Osteoblast (primary cell): Measurements from ENCODE around the gene NOS3. TPM values are rescaled to one million over a fixed set of nuclear protein-coding genes. Genes with fewer than 3 reads are reported as not detected.

Source experiments
- DNase-seq: peaks from one replicate; pipeline ENCODE4 v3.0.0; 2011; ENCODE audit warnings: low spot score, mixed read lengths; ENCODE audit not compliant: insufficient read length; ENCODE audit errors: missing footprints
- H2AFZ ChIP-seq: 2 replicates; pipeline ENCODE4 v1.6.0; 2011; ENCODE audit warnings: mild to moderate bottlenecking, low read length
- H3K27ac ChIP-seq: 2 replicates; pipeline ENCODE4 v1.5.1; 2011; ENCODE audit warnings: mild to moderate bottlenecking, low read depth, low read length, moderate library complexity
- H3K27me3 ChIP-seq: 2 replicates; pipeline ENCODE4 v1.6.0; 2012; ENCODE audit warnings: mild to moderate bottlenecking, control low read depth, inconsistent platforms, low read length, moderate library complexity; ENCODE audit not compliant: insufficient read depth
- H3K36me3 ChIP-seq: 2 replicates; pipeline ENCODE4 v1.5.1; 2011; ENCODE audit warnings: mild to moderate bottlenecking, low read length, control low read depth, moderate library complexity; ENCODE audit not compliant: insufficient read depth
- H3K4me1 ChIP-seq: 2 replicates; pipeline ENCODE4 v1.5.1; 2011; ENCODE audit warnings: mild to moderate bottlenecking, low read length, control low read depth, moderate library complexity; ENCODE audit not compliant: insufficient read depth
- H3K4me2 ChIP-seq: 2 replicates; pipeline ENCODE4 v1.6.0; 2011; ENCODE audit warnings: mild to moderate bottlenecking, low read length; ENCODE audit not compliant: insufficient read depth
- H3K4me3 ChIP-seq: fragments of 200-600 bp; sonication (generic); 3 replicates; pipeline ENCODE4 v1.5.1; 2012; ENCODE audit warnings: mild to moderate bottlenecking, low read length, inconsistent platforms; ENCODE audit not compliant: insufficient read depth
- H3K79me2 ChIP-seq: 2 replicates; pipeline ENCODE4 v1.6.0; 2012; ENCODE audit warnings: mild to moderate bottlenecking, low read length, control low read depth, inconsistent platforms; ENCODE audit not compliant: insufficient read depth
- H3K9me3 ChIP-seq: 2 replicates; pipeline ENCODE4 v1.5.1; 2011; ENCODE audit warnings: low read depth, low read length, control low read depth
- H4K20me1 ChIP-seq: 2 replicates; pipeline ENCODE4 v1.6.0; 2012; ENCODE audit warnings: mild to moderate bottlenecking, low read length, control low read depth; ENCODE audit not compliant: insufficient read depth
- CTCF ChIP-seq: IDR thresholded peaks from 2 replicates; pipeline ENCODE4 v1.5.1; 2011; ENCODE audit warnings: mild to moderate bottlenecking, low read depth, low read length, moderate library complexity; ENCODE audit errors: extremely low read depth
- total RNA-seq: library from RNA; depleted of rRNA; stranded (reverse); fragments of >200 nt; gene quantifications from 2 replicates; pipeline ENCODE4 v1.2.3, GENCODE V29; 2012

The NOS3 gene
- total RNA-seq, 1 donor, result not detected

- no peak for TF ChIP-seq CTCF
- no peak overlapping the region for H3K4me3 ChIP-seq
- no peaks in the 10 kb centered on the region for H4K20me1 ChIP-seq
- H3K79me2 ChIP-seq, result no peaks in the 10 kb centered on the region
- no peaks in the 10 kb centered on the region for H3K36me3 ChIP-seq
- H3K27me3 ChIP-seq, result peaks cover 34% of the 10 kb centered on the region
- H2AFZ ChIP-seq, result no peak overlapping the region
- no peaks in the 10 kb centered on the region for H3K4me1 ChIP-seq
- no peak overlapping the region for H3K27ac ChIP-seq
- no peaks in the 10 kb centered on the region for H3K9me3 ChIP-seq
- DNase-seq, result no peak
- H3K4me2 ChIP-seq, result no peak overlapping the region
These were observed 17.0 kb upstream of the NOS3 start for GRCh38 chr7:150973571-150974451.

GRCh38 chr7:150974468-150975391 is 16.1 kb upstream of the NOS3 start:
- DNase-seq, result peak; percentile 95
- Histone ChIP-seq H3K79me2 (no peaks in the 10 kb centered on the region), H3K4me2 (peak overlapping the region; percentile 57), H3K27ac (no peak overlapping the region), H3K4me1 (no peaks in the 10 kb centered on the region), H3K9me3 (no peaks in the 10 kb centered on the region), H4K20me1 (no peaks in the 10 kb centered on the region), H3K27me3 (peaks cover 43% of the 10 kb centered on the region), H3K4me3 (peak overlapping the region; percentile 25), H3K36me3 (no peaks in the 10 kb centered on the region), H2AFZ (no peak overlapping the region)
- TF ChIP-seq CTCF, result no peak

- H3K4me2 ChIP-seq, result no peak overlapping the region
- no peak for TF ChIP-seq CTCF
These were observed 15.1 kb upstream of the NOS3 start for GRCh38 chr7:150975536-150976319.

More at GRCh38 chr7:150975536-150976319, 15.1 kb upstream of the NOS3 start:
- H3K27me3 ChIP-seq, result peaks cover 48% of the 10 kb centered on the region
- no peak for DNase-seq
- no peaks in the 10 kb centered on the region for H3K36me3 ChIP-seq
- H4K20me1 ChIP-seq, result no peaks in the 10 kb centered on the region
- H3K4me1 ChIP-seq, result no peaks in the 10 kb centered on the region
- H3K27ac ChIP-seq, result no peak overlapping the region
- H2AFZ ChIP-seq, result no peak overlapping the region
- no peak overlapping the region for H3K4me3 ChIP-seq
- H3K79me2 ChIP-seq, result no peaks in the 10 kb centered on the region
- no peaks in the 10 kb centered on the region for H3K9me3 ChIP-seq
